Astrocyte (in vitro differentiated cells and primary cell): Measurements from ENCODE around the gene RTN4RL2. TPM values are rescaled to one million over a fixed set of nuclear protein-coding genes. Genes with fewer than 3 reads are reported as not detected.

Experiments used
- DNase-seq: peaks from one replicate; pipeline ENCODE4 v3.0.0-alpha.2; 2010; ENCODE audit warnings: low read depth
- FAIRE-seq: peaks from 2 replicates; lab custom pipeline; 2011; peaks lifted over from hg19 to GRCh38; lab: Jason Lieb, UNC
- H2AFZ ChIP-seq: 2 replicates; pipeline ENCODE4 v1.6.0; 2012; ENCODE audit warnings: low read depth, low read length, inconsistent platforms
- H3K27ac ChIP-seq: 2 replicates; pipeline ENCODE4 v1.5.1; 2011; ENCODE audit warnings: low read depth, low read length, inconsistent platforms
- H3K27me3 ChIP-seq: 2 replicates; pipeline ENCODE4 v1.6.0; 2011; ENCODE audit warnings: low read length, inconsistent platforms; ENCODE audit not compliant: insufficient read depth
- H3K36me3 ChIP-seq: 2 replicates; pipeline ENCODE4 v1.5.1; 2011; ENCODE audit warnings: low read length, inconsistent platforms; ENCODE audit not compliant: insufficient read depth
- H3K4me1 ChIP-seq: 2 replicates; pipeline ENCODE4 v1.5.1; 2011; ENCODE audit warnings: low read length, inconsistent platforms; ENCODE audit not compliant: insufficient read depth
- H3K4me2 ChIP-seq: 2 replicates; pipeline ENCODE4 v1.6.0; 2012; ENCODE audit warnings: low read length, inconsistent platforms
- H3K4me3 ChIP-seq: 2 replicates; pipeline ENCODE4 v1.5.1; 2011; ENCODE audit warnings: low read depth, mild to moderate bottlenecking, low read length, inconsistent platforms; ENCODE audit not compliant: insufficient read depth
- H3K79me2 ChIP-seq: 2 replicates; pipeline ENCODE4 v1.6.0; 2012; ENCODE audit warnings: mild to moderate bottlenecking, low read length, inconsistent platforms; ENCODE audit not compliant: insufficient read depth
- H3K9ac ChIP-seq: 2 replicates; pipeline ENCODE4 v1.6.0; 2012; ENCODE audit warnings: mild to moderate bottlenecking, low read length, inconsistent platforms
- H3K9me3 ChIP-seq: 2 replicates; pipeline ENCODE4 v1.5.1; 2012; ENCODE audit warnings: low read depth, mild to moderate bottlenecking, low read length, inconsistent platforms; ENCODE audit not compliant: insufficient read depth
- H4K20me1 ChIP-seq: 2 replicates; pipeline ENCODE4 v1.6.0; 2012; ENCODE audit warnings: low read length, inconsistent platforms; ENCODE audit not compliant: insufficient read depth
- H3K27ac Mint-ChIP-seq: one replicate; pipeline ENCODE4 v1.8.0; 2021; ENCODE audit warnings: mild to moderate bottlenecking, mixed read lengths; ENCODE audit not compliant: unreplicated experiment
- H3K27me3 Mint-ChIP-seq: one replicate; pipeline ENCODE4 v1.8.0; 2021; ENCODE audit warnings: low read depth, mixed read lengths; ENCODE audit not compliant: unreplicated experiment
- H3K36me3 Mint-ChIP-seq: one replicate; pipeline ENCODE4 v1.8.0; 2021; ENCODE audit warnings: low read depth, mixed read lengths; ENCODE audit not compliant: unreplicated experiment
- H3K4me1 Mint-ChIP-seq: one replicate; pipeline ENCODE4 v1.8.0; 2021; ENCODE audit warnings: low read depth, mixed read lengths; ENCODE audit not compliant: unreplicated experiment
- H3K4me3 Mint-ChIP-seq: one replicate; pipeline ENCODE4 v1.8.0; 2021; ENCODE audit warnings: mild to moderate bottlenecking, moderate library complexity, mixed read lengths; ENCODE audit not compliant: unreplicated experiment
- H3K9me3 Mint-ChIP-seq: one replicate; pipeline ENCODE4 v1.8.0; 2021; ENCODE audit warnings: mild to moderate bottlenecking, mixed read lengths; ENCODE audit not compliant: unreplicated experiment
- EZH2 ChIP-seq: IDR thresholded peaks from 2 replicates; pipeline ENCODE4 v1.6.1; 2012; ENCODE audit warnings: mild to moderate bottlenecking, low read length, inconsistent platforms; ENCODE audit not compliant: insufficient read depth
- total RNA-seq: library from RNA; stranded (reverse); gene quantifications from 2 replicates; pipeline ENCODE4 v1.2.1, GENCODE V29; 2021
- TF ChIP-seq, protein P1 (sequence below): IDR thresholded peaks from 2 replicates; pipeline ENCODE4 v1.5.1; 2011; ENCODE audit warnings: low read depth, mild to moderate bottlenecking, inconsistent platforms, low read length, moderate library complexity; ENCODE audit not compliant: insufficient read depth

Gene RTN4RL2
- total RNA-seq, 1 donor from 2014 or later = 0.50 TPM

DNA sequence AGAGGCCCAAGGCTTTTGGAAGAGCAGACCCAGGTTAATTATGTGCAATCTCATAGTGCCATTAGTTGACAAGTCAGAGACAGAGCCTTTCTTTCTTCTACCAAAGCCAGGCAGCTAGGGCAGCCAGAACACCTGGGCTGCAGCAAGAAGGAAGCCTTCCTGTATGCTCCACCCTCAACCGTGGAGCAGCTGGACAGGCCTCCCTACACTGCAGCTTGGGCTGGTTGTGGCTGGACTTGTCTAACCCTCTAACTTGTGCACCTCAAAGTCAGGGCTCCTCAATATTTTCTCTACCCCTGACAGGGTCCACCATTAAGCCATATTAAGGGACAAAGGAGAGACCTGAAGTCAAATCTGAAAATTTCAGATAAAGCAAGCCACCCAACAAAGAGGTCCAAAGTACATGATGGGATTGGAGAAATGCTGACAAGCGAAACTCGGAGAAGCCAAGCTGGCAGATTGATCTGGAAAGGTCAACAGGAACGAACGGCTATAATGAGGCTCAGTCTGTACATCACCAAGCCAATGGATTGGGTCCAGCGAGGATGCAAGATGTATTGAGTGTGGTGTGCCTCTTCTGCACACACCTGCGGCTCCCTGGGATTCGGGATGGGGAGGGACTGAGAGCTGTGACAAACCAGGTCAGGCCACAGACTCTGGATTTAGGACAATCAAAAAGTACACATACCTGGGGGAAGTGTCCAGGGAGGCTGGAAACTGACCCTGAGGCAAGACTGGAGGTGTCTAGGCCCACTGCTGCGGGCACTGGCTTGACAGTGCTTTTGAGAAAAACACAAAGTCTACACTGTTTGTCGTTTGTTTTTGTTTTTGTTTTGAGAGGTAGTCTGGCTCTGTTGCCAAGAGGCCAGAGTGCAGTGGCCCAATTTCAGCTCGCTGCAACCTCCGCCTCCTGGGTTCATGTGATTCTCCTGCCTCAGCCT, 21.7 kb upstream of the RTN4RL2 start:
- H3K4me3 Mint-ChIP-seq = no peak overlapping the region
- H4K20me1 ChIP-seq = no peaks in the 10 kb centered on the region
- H2AFZ ChIP-seq = no peak overlapping the region
- no peak overlapping the region for H3K27ac ChIP-seq
- peaks cover 10% of the 10 kb centered on the region for H3K27me3 Mint-ChIP-seq
- H3K79me2 ChIP-seq = no peaks in the 10 kb centered on the region
- H3K9ac ChIP-seq = no peak overlapping the region
- DNase-seq = no peak
- H3K4me3 ChIP-seq = no peak overlapping the region
- no peak for FAIRE-seq
- H3K27ac Mint-ChIP-seq = no peak overlapping the region
- TF ChIP-seq EZH2 = no peak
- TF ChIP-seq, protein P1, sequence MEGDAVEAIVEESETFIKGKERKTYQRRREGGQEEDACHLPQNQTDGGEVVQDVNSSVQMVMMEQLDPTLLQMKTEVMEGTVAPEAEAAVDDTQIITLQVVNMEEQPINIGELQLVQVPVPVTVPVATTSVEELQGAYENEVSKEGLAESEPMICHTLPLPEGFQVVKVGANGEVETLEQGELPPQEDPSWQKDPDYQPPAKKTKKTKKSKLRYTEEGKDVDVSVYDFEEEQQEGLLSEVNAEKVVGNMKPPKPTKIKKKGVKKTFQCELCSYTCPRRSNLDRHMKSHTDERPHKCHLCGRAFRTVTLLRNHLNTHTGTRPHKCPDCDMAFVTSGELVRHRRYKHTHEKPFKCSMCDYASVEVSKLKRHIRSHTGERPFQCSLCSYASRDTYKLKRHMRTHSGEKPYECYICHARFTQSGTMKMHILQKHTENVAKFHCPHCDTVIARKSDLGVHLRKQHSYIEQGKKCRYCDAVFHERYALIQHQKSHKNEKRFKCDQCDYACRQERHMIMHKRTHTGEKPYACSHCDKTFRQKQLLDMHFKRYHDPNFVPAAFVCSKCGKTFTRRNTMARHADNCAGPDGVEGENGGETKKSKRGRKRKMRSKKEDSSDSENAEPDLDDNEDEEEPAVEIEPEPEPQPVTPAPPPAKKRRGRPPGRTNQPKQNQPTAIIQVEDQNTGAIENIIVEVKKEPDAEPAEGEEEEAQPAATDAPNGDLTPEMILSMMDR = no peak
- no peaks in the 10 kb centered on the region for H3K4me1 ChIP-seq
- H3K36me3 ChIP-seq = no peaks in the 10 kb centered on the region
- H3K4me2 ChIP-seq = no peak overlapping the region
- H3K27me3 ChIP-seq = peaks cover 4% of the 10 kb centered on the region
- H3K36me3 Mint-ChIP-seq = peaks cover 3% of the 10 kb centered on the region
- no peaks in the 10 kb centered on the region for H3K9me3 ChIP-seq
- no peaks in the 10 kb centered on the region for H3K9me3 Mint-ChIP-seq
- peaks cover 3% of the 10 kb centered on the region for H3K4me1 Mint-ChIP-seq

- Histone ChIP-seq H3K4me2 (no peak overlapping the region), H3K4me1 (no peaks in the 10 kb centered on the region), H3K36me3 (no peaks in the 10 kb centered on the region), H3K4me3 (no peak overlapping the region), H3K9ac (no peak overlapping the region), H3K27ac (no peak overlapping the region), H3K79me2 (no peaks in the 10 kb centered on the region), H2AFZ (no peak overlapping the region), H3K27me3 (peaks cover 4% of the 10 kb centered on the region), H4K20me1 (no peaks in the 10 kb centered on the region), H3K9me3 (no peaks in the 10 kb centered on the region)
- DNase-seq = no peak
- H3K27ac Mint-ChIP-seq = no peak overlapping the region
- no peaks in the 10 kb centered on the region for H3K4me1 Mint-ChIP-seq
- H3K27me3 Mint-ChIP-seq = peaks cover 13% of the 10 kb centered on the region
- H3K4me3 Mint-ChIP-seq = no peak overlapping the region
- TF ChIP-seq, protein P1 = no peak
- no peak for TF ChIP-seq EZH2
- no peak for FAIRE-seq
- H3K36me3 Mint-ChIP-seq = peaks cover 3% of the 10 kb centered on the region
- no peaks in the 10 kb centered on the region for H3K9me3 Mint-ChIP-seq
Observed at GRCh38 chr11:57439786-57440185, 20.5 kb upstream of the RTN4RL2 start.
